Measurements from ENCODE around the gene MUC5AC.

DNA sequence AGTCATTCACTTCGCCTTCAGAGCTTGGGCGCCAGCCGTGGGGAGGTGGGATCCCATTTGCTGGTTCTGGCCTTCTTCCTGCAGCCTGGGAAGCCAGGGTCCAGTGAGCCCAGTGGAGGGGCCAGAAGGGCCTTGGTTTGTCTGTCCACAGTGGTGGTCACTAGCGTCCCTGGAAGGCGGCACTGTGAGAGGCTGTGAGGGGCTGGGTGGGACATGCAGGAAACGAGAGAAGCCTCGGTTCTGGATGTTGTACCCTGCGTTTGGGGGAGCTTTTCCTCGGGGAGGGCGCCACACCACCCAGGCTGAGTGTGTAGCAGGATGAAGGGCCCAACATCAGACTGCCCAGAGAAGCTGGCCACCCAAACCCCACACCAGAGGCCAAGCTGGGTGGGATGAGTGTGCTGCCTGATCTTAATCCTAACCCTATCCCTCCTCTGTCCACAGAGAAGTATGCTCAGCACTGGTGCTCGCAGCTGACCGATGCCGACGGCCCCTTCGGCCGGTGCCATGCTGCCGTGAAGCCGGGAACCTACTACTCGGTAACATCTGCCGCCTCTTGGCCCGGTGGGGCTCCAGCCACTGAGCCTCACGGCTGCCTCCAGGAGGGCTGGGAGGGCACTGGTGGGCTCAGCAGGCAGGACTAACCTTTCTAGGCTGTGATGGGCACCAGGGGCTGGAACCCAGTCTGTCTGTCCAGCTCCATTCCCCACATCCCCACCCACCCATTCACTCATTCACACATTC is 14.4 kb downstream of the MUC5AC start:
- TF ChIP-seq CTCF (IDR thresholded peaks at IDR 0.05 in 4 of 5, conservative IDR thresholded peaks at IDR 0.05 in 1 of 5): no peak
- no peak for TF ChIP-seq POLR2A (IDR thresholded peaks at IDR 0.05)

Measured in gastrocnemius medialis (tissue), 4 donors.